Suprapubic skin (tissue), 4 donors: ENCODE data around the gene SLC2A1. TPM values are rescaled to one million over a fixed set of nuclear protein-coding genes. Genes with fewer than 3 reads are reported as not detected.

Source experiments
- DNase-seq, 2 donors: peaks; one replicate each; pipeline ENCODE4 v3.0.0-alpha.2; 2019; ENCODE audit warnings: low spot score in 2 of 2
- H3K27ac ChIP-seq: fragments of 200-600 bp; sonication (generic); one replicate; pipeline ENCODE4 v1.5.1; 2019
- H3K27me3 ChIP-seq: fragments of 200-600 bp; sonication (generic); one replicate; pipeline ENCODE4 v1.5.1; 2019
- H3K36me3 ChIP-seq: fragments of 200-600 bp; sonication (generic); one replicate; pipeline ENCODE4 v1.5.1; 2019
- H3K4me1 ChIP-seq: fragments of 200-600 bp; sonication (generic); one replicate; pipeline ENCODE4 v1.5.1; 2019
- H3K4me3 ChIP-seq: fragments of 200-600 bp; sonication (generic); one replicate; pipeline ENCODE4 v1.5.1; 2019; ENCODE audit warnings: mild to moderate bottlenecking
- H3K9me3 ChIP-seq: fragments of 200-600 bp; sonication (generic); one replicate; pipeline ENCODE4 v1.5.1; 2019
- CTCF ChIP-seq, 2 donors: fragments of 200-600 bp in 1 of 2; fragments of 450-650 bp in 1 of 2; sonication (generic) in 1 of 2; IDR thresholded peaks; one replicate each; pipeline ENCODE4 v1.5.1; 2016 to 2019; ENCODE audit warnings: antibody characterized with exemption in 2 of 2, mild to moderate bottlenecking in 1 of 2, moderate library complexity in 1 of 2
- EP300 ChIP-seq: sonication (generic); formaldehyde crosslinking; IDR thresholded peaks from one replicate; pipeline ENCODE4 v1.6.1; 2017; ENCODE audit warnings: antibody characterized with exemption
- POLR2A ChIP-seq, 2 donors: fragments of 450-650 bp; IDR thresholded peaks; one replicate each; pipeline ENCODE4 v1.6.1; 2017; ENCODE audit warnings: antibody characterized with exemption in 2 of 2, mild to moderate bottlenecking in 2 of 2, moderate library complexity in 2 of 2
- POLR2AphosphoS5 ChIP-seq, 3 donors: sonication (generic); formaldehyde crosslinking; IDR thresholded peaks; one replicate each; pipeline ENCODE4 v1.6.1; 2017; ENCODE audit warnings: antibody characterized with exemption in 3 of 3
- WGBS: methylation state at CpG from one replicate; pipeline ENCODE4 v1.1.5; 2018; 5-methylcytosine and 5-hydroxymethylcytosine counted together
- total RNA-seq, 4 donors: library from RNA; depleted of rRNA; stranded (reverse); fragments of >200 nt; gene quantifications; one replicate each; pipeline ENCODE4 v1.1.0, GENCODE V29; 2016

The SLC2A1 gene
- total RNA-seq, 4 donors from 2014 or later, result 466 to 1,239 (median 686) TPM

DNA sequence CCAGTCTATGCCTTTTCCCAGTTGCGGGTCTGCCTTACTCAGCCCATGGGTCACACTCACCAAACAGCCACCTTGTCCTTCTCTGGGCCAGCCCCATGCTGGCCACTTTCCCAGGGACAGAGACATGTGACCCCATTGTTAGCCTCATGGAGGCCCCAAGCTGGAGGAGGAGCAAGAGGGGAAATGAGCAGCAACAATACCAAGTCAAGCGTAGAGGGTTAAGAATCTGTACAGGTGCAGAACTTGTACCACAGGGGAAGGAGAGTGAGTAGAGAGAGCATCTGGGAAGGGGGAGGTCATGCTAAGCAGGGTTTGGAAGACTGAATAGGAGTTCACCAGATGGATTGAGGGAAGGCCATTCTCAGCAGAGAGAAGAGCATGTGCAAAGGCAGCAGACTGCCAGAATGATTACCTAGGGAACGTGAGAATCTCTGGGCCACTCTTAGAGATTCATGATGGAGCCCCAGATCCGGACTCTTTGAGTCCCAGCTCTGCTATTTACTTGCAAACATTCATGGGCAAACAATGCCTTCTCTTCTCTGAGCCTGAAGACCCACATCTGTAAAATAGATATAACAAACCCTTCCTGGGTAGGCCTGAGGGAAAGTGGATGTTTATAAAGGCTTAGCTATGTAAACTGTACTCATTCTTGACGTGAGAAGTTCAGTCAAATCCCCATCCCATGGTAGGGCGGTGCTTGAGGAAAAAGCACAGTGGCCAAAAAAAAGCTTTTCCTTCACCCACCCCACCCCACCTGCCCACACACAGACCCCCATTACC, 2.8 kb upstream of the SLC2A1 start:
- TF ChIP-seq POLR2AphosphoS5 (IDR thresholded peaks at IDR 0.05) (no peak), CTCF (IDR thresholded peaks at IDR 0.05) (no peak), EP300 (no peak), POLR2A (IDR thresholded peaks at IDR 0.05) (no peak)
- Histone ChIP-seq H3K27ac (peak overlapping the region; percentile 70), H3K36me3 (no peaks in the 10 kb centered on the region), H3K27me3 (no peaks in the 10 kb centered on the region), H3K4me3 (no peak overlapping the region), H3K4me1 (peaks cover 50% of the 10 kb centered on the region), H3K9me3 (no peaks in the 10 kb centered on the region)
- WGBS, result 56% methylated on average over 6 of the region's 6 CpGs
- no peak for DNase-seq

DNA sequence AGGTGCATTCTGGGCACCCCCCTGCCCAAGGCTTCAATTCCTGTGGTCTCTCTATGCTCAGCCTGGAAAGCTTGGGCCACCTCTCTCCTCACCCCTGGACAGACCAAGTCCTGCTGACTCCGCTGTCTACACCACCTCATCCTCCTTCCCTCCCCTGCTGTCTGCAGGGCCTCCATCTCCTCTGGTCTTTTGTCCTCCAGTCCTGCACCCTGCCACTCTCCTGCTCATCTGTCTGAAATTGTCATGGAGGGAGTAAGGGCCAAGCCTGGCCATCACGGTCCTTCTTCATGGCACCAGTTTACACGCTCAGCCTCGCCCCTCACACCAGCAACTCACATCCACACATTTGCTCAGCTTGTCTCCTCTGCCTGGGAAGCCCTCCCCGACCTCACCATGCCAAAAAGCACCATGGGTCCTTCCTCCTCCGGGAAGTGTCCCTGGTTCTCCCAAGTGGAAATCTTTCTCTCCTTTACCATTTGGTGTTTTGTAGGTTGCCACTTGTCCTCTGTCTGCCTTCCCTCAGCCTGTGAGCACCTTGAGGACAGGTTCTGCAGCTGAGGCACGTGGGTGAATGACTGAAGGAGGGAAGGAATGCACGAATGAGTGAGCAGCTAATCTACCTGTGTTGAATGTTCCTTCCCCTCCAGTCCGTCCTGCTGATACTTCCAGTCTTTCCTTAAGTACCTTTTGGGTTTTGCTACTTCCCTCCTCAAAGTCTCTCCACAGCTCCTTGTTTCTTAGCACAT, 2.1 kb upstream of the SLC2A1 start:
- H3K27me3 ChIP-seq, result no peaks in the 10 kb centered on the region
- WGBS, result 86% methylated on average over 8 of the region's 9 CpGs
- H3K4me1 ChIP-seq, result peaks cover 55% of the 10 kb centered on the region
- no peaks in the 10 kb centered on the region for H3K9me3 ChIP-seq
- H3K27ac ChIP-seq, result no peak overlapping the region
- no peak overlapping the region for H3K4me3 ChIP-seq
- H3K36me3 ChIP-seq, result no peaks in the 10 kb centered on the region
- DNase-seq, result no peak
- TF ChIP-seq CTCF (IDR thresholded peaks at IDR 0.05) (no peak), POLR2A (IDR thresholded peaks at IDR 0.05) (no peak), EP300 (no peak), POLR2AphosphoS5 (IDR thresholded peaks at IDR 0.05) (no peak)

DNA sequence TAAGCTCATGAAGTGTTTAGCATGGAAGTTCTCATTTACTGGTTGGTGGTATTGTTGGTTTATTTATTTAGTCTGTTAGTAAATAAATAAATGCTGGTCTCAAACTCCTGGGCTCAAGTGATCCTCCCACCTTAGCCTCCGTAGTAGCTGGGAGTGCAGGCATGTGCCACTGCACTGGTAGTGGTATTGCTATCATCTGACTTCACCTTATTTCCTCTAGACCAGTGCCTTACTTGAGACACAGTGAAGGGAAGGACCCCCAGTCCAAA, 1.4 kb upstream of the SLC2A1 start:
- 80% methylated on average over 1 of the region's 1 CpG for WGBS
- Histone ChIP-seq H3K27ac (no peak overlapping the region), H3K27me3 (no peaks in the 10 kb centered on the region), H3K4me1 (peaks cover 58% of the 10 kb centered on the region), H3K36me3 (no peaks in the 10 kb centered on the region), H3K9me3 (no peaks in the 10 kb centered on the region), H3K4me3 (no peak overlapping the region)
- DNase-seq, result no peak
- no peak for TF ChIP-seq EP300
- TF ChIP-seq CTCF (IDR thresholded peaks at IDR 0.05), result no peak
- no peak for TF ChIP-seq POLR2A (IDR thresholded peaks at IDR 0.05)
- no peak for TF ChIP-seq POLR2AphosphoS5 (IDR thresholded peaks at IDR 0.05)

GRCh38 chr1:42957880-42958487, 684 bp downstream of the SLC2A1 start:
- H3K4me1 ChIP-seq, result peaks cover 57% of the 10 kb centered on the region
- 2% methylated on average over 23 of the region's 72 CpGs for WGBS

DNA sequence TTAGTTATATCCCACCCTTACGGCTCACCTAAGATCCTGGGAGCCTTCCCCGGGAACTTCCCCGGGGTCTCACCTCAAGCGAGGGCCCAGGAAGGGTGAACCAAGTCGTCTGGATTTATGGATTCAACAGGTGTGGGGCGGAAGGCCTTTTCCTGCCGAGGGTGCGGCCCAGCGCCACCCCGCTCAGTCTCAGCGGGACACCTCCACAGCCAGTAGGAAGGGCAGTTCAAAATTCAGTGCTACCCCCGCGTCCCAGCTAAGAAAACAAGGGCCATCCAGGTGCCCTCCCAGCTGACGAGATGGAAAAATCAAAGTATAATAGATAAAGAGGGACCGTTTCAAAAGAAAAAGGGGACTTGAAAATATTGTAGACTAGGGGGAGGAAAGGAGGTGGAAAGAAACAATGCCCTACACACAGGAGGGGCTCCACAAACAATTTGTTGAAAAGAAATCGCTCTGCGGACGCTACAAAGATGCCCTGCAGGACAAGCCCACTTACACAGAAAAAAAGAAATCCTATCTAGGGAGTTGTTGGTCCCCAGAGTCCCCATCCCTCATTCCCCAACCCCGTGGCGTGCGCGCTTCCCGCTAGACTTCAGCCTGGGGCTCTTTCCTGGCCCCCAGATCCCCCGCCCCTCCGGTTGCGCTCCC, 1.3 kb downstream of the SLC2A1 start:
- TF ChIP-seq POLR2AphosphoS5 (IDR thresholded peaks at IDR 0.05), result no peak
- no peak for TF ChIP-seq POLR2A (IDR thresholded peaks at IDR 0.05)
- TF ChIP-seq CTCF (IDR thresholded peaks at IDR 0.05), result no peak
- TF ChIP-seq EP300, result no peak
- 26% methylated on average over 26 of the region's 26 CpGs for WGBS
- Histone ChIP-seq H3K27me3 (no peaks in the 10 kb centered on the region), H3K27ac (peak overlapping the region; percentile 93), H3K4me3 (peak overlapping the region; percentile 73), H3K36me3 (no peaks in the 10 kb centered on the region), H3K4me1 (peaks cover 57% of the 10 kb centered on the region), H3K9me3 (no peaks in the 10 kb centered on the region)
- no peak for DNase-seq

More at GRCh38 chr1:42957880-42958487, 684 bp downstream of the SLC2A1 start:
- Histone ChIP-seq H3K9me3 (no peaks in the 10 kb centered on the region), H3K27me3 (no peaks in the 10 kb centered on the region), H3K27ac (peak overlapping the region; percentile 93), H3K4me3 (peak overlapping the region; percentile 73), H3K36me3 (no peaks in the 10 kb centered on the region)
- TF ChIP-seq POLR2A (IDR thresholded peaks at IDR 0.05), result no peak
- DNase-seq, result no peak
